ENCODE measurements around the gene MRPL4.

GRCh38 chr19:10224337-10224736, 27.7 kb upstream of the MRPL4 start:
- TF ChIP-seq, protein P1, sequence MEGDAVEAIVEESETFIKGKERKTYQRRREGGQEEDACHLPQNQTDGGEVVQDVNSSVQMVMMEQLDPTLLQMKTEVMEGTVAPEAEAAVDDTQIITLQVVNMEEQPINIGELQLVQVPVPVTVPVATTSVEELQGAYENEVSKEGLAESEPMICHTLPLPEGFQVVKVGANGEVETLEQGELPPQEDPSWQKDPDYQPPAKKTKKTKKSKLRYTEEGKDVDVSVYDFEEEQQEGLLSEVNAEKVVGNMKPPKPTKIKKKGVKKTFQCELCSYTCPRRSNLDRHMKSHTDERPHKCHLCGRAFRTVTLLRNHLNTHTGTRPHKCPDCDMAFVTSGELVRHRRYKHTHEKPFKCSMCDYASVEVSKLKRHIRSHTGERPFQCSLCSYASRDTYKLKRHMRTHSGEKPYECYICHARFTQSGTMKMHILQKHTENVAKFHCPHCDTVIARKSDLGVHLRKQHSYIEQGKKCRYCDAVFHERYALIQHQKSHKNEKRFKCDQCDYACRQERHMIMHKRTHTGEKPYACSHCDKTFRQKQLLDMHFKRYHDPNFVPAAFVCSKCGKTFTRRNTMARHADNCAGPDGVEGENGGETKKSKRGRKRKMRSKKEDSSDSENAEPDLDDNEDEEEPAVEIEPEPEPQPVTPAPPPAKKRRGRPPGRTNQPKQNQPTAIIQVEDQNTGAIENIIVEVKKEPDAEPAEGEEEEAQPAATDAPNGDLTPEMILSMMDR (IDR thresholded peaks at IDR 0.05; ENCODE audit: low read length), result no peak
- TF ChIP-seq EZH2 (IDR thresholded peaks at IDR 0.05; ENCODE audit: borderline replicate concordance, low read length), result no peak

All from OCI-LY1 (cell line).